ENCODE measurements around the gene PLOD1.

The PLOD1 gene

GRCh38 chr1:11960715-11961114 lies 26.2 kb downstream of the PLOD1 start:
- peaks cover 31 to 68% of the 10 kb centered on the region in 2 donors for H3K36me3 ChIP-seq (ENCODE audit: control insufficient read depth in 1 of 2, insufficient read depth in 2 of 2, low read length in 2 of 2)

GRCh38 chr1:11961230-11961629 lies 26.7 kb downstream of the PLOD1 start:
- Histone ChIP-seq H3K27ac (ENCODE audit: low read length) (no peak overlapping the region), H3K9me3 (ENCODE audit: control insufficient read depth in 1 of 2, low read length in 2 of 2) (no peaks in the 10 kb centered on the region), H3K36me3 (ENCODE audit: control insufficient read depth in 1 of 2, insufficient read depth in 2 of 2, low read length in 2 of 2) (peaks cover 36 to 69% of the 10 kb centered on the region in 2 donors), H3K4me1 (ENCODE audit: control insufficient read depth in 1 of 2, insufficient read depth in 2 of 2, low read length in 2 of 2) (peaks cover 0 to 4% of the 10 kb centered on the region in 2 donors), H3K27me3 (ENCODE audit: low read depth, low read length) (no peaks in the 10 kb centered on the region), H3K4me3 (ENCODE audit: low read depth in 1 of 2, low read length in 2 of 2) (no peak overlapping the region)

More at GRCh38 chr1:11960715-11961114, 26.2 kb downstream of the PLOD1 start:
- H3K4me3 ChIP-seq (ENCODE audit: low read depth in 1 of 2, low read length in 2 of 2) = no peak overlapping the region
- H3K9me3 ChIP-seq (ENCODE audit: control insufficient read depth in 1 of 2, low read length in 2 of 2) = no peaks in the 10 kb centered on the region
- no peaks in the 10 kb centered on the region for H3K27me3 ChIP-seq (ENCODE audit: low read depth, low read length)
- peaks cover 0 to 4% of the 10 kb centered on the region in 2 donors for H3K4me1 ChIP-seq (ENCODE audit: control insufficient read depth in 1 of 2, insufficient read depth in 2 of 2, low read length in 2 of 2)
- H3K27ac ChIP-seq (ENCODE audit: low read length) = no peak overlapping the region

- peaks cover 0 to 4% of the 10 kb centered on the region in 2 donors for H3K4me1 ChIP-seq (ENCODE audit: control insufficient read depth in 1 of 2, insufficient read depth in 2 of 2, low read length in 2 of 2)
- H3K36me3 ChIP-seq (ENCODE audit: control insufficient read depth in 1 of 2, insufficient read depth in 2 of 2, low read length in 2 of 2) = peaks cover 16 to 53% of the 10 kb centered on the region in 2 donors
- H3K27ac ChIP-seq (ENCODE audit: low read length) = no peak overlapping the region
- H3K27me3 ChIP-seq (ENCODE audit: low read depth, low read length) = no peaks in the 10 kb centered on the region
- H3K9me3 ChIP-seq (ENCODE audit: control insufficient read depth in 1 of 2, low read length in 2 of 2) = no peaks in the 10 kb centered on the region
- no peak overlapping the region for H3K4me3 ChIP-seq (ENCODE audit: low read depth in 1 of 2, low read length in 2 of 2)
These were observed 29.1 kb downstream of the PLOD1 start for GRCh38 chr1:11963622-11964021.

- Histone ChIP-seq H3K27me3 (ENCODE audit: low read depth, low read length) (no peaks in the 10 kb centered on the region), H3K4me3 (ENCODE audit: low read depth in 1 of 2, low read length in 2 of 2) (no peak overlapping the region), H3K27ac (ENCODE audit: low read length) (no peak overlapping the region), H3K36me3 (ENCODE audit: control insufficient read depth in 1 of 2, insufficient read depth in 2 of 2, low read length in 2 of 2) (peaks cover 15 to 56% of the 10 kb centered on the region in 2 donors), H3K9me3 (ENCODE audit: control insufficient read depth in 1 of 2, low read length in 2 of 2) (no peaks in the 10 kb centered on the region), H3K4me1 (ENCODE audit: control insufficient read depth in 1 of 2, insufficient read depth in 2 of 2, low read length in 2 of 2) (peaks cover 0 to 4% of the 10 kb centered on the region in 2 donors)
These were observed 30.1 kb downstream of the PLOD1 start for GRCh38 chr1:11964656-11965055.

GRCh38 chr1:11967028-11967547 lies 32.6 kb downstream of the PLOD1 start:
- no peak overlapping the region for H3K27ac ChIP-seq (ENCODE audit: low read length)
- peaks cover 19 to 47% of the 10 kb centered on the region in 2 donors for H3K36me3 ChIP-seq (ENCODE audit: control insufficient read depth in 1 of 2, insufficient read depth in 2 of 2, low read length in 2 of 2)
- no peaks in the 10 kb centered on the region for H3K9me3 ChIP-seq (ENCODE audit: control insufficient read depth in 1 of 2, low read length in 2 of 2)
- no peaks in the 10 kb centered on the region for H3K27me3 ChIP-seq (ENCODE audit: low read depth, low read length)
- H3K4me1 ChIP-seq (ENCODE audit: control insufficient read depth in 1 of 2, insufficient read depth in 2 of 2, low read length in 2 of 2) = no peaks in the 10 kb centered on the region
- no peak overlapping the region for H3K4me3 ChIP-seq (ENCODE audit: low read depth in 1 of 2, low read length in 2 of 2)

- peaks cover 18 to 52% of the 10 kb centered on the region in 2 donors for H3K36me3 ChIP-seq (ENCODE audit: control insufficient read depth in 1 of 2, insufficient read depth in 2 of 2, low read length in 2 of 2)
- no peaks in the 10 kb centered on the region for H3K9me3 ChIP-seq (ENCODE audit: control insufficient read depth in 1 of 2, low read length in 2 of 2)
- H3K4me3 ChIP-seq (ENCODE audit: low read depth in 1 of 2, low read length in 2 of 2) = no peak overlapping the region
- no peaks in the 10 kb centered on the region for H3K4me1 ChIP-seq (ENCODE audit: control insufficient read depth in 1 of 2, insufficient read depth in 2 of 2, low read length in 2 of 2)
- no peak overlapping the region for H3K27ac ChIP-seq (ENCODE audit: low read length)
- no peaks in the 10 kb centered on the region for H3K27me3 ChIP-seq (ENCODE audit: low read depth, low read length)
These were observed 36.1 kb downstream of the PLOD1 start for GRCh38 chr1:11970441-11971185.

GRCh38 chr1:11977625-11978024 lies 43.1 kb downstream of the PLOD1 start:
- H3K9me3 ChIP-seq (ENCODE audit: control insufficient read depth in 1 of 2, low read length in 2 of 2) = no peaks in the 10 kb centered on the region
- H3K4me3 ChIP-seq (ENCODE audit: low read depth in 1 of 2, low read length in 2 of 2) = no peak overlapping the region
- H3K4me1 ChIP-seq (ENCODE audit: control insufficient read depth in 1 of 2, insufficient read depth in 2 of 2, low read length in 2 of 2) = peaks cover 7 to 30% of the 10 kb centered on the region in 2 donors
- peaks cover 15 to 37% of the 10 kb centered on the region in 2 donors for H3K36me3 ChIP-seq (ENCODE audit: control insufficient read depth in 1 of 2, insufficient read depth in 2 of 2, low read length in 2 of 2)
- H3K27me3 ChIP-seq (ENCODE audit: low read depth, low read length) = no peaks in the 10 kb centered on the region
- no peak overlapping the region for H3K27ac ChIP-seq (ENCODE audit: low read length)

- H3K4me3 ChIP-seq (ENCODE audit: low read depth in 1 of 2, low read length in 2 of 2) = no peak overlapping the region
- no peak overlapping the region for H3K27ac ChIP-seq (ENCODE audit: low read length)
- peaks cover 20 to 35% of the 10 kb centered on the region in 2 donors for H3K36me3 ChIP-seq (ENCODE audit: control insufficient read depth in 1 of 2, insufficient read depth in 2 of 2, low read length in 2 of 2)
- H3K9me3 ChIP-seq (ENCODE audit: control insufficient read depth in 1 of 2, low read length in 2 of 2) = no peaks in the 10 kb centered on the region
- peaks cover 7 to 36% of the 10 kb centered on the region in 2 donors for H3K4me1 ChIP-seq (ENCODE audit: control insufficient read depth in 1 of 2, insufficient read depth in 2 of 2, low read length in 2 of 2)
- no peaks in the 10 kb centered on the region for H3K27me3 ChIP-seq (ENCODE audit: low read depth, low read length)
These were observed 43.8 kb downstream of the PLOD1 start for GRCh38 chr1:11978301-11978700.

GRCh38 chr1:11979028-11979850 lies 44.7 kb downstream of the PLOD1 start:
- Histone ChIP-seq H3K36me3 (ENCODE audit: control insufficient read depth in 1 of 2, insufficient read depth in 2 of 2, low read length in 2 of 2) (peaks cover 24 to 35% of the 10 kb centered on the region in 2 donors), H3K9me3 (ENCODE audit: control insufficient read depth in 1 of 2, low read length in 2 of 2) (no peaks in the 10 kb centered on the region), H3K27ac (ENCODE audit: low read length) (peak overlapping the region; percentile 96), H3K27me3 (ENCODE audit: low read depth, low read length) (no peaks in the 10 kb centered on the region), H3K4me3 (ENCODE audit: low read depth in 1 of 2, low read length in 2 of 2) (peak overlapping the region; percentile 88 to 96), H3K4me1 (ENCODE audit: control insufficient read depth in 1 of 2, insufficient read depth in 2 of 2, low read length in 2 of 2) (peaks cover 17 to 44% of the 10 kb centered on the region in 2 donors)

GRCh38 chr1:11979851-11980675 lies 45.5 kb downstream of the PLOD1 start, which contains the start of gene MFN2:
MFN2 (plus strand) TSS chr1:11980444; CDS start chr1:11989169, 8,725 bp downstream.
- no peaks in the 10 kb centered on the region for H3K9me3 ChIP-seq (ENCODE audit: control insufficient read depth in 1 of 2, low read length in 2 of 2)
- H3K27me3 ChIP-seq (ENCODE audit: low read depth, low read length) = no peaks in the 10 kb centered on the region
- H3K4me3 ChIP-seq (ENCODE audit: low read depth in 1 of 2, low read length in 2 of 2) = peak within 1 kb of the TSS; percentile 88 to 96
- H3K27ac ChIP-seq (ENCODE audit: low read length) = peak within 1 kb of the TSS; percentile 96
- peaks cover 18 to 44% of the 10 kb centered on the region in 2 donors for H3K4me1 ChIP-seq (ENCODE audit: control insufficient read depth in 1 of 2, insufficient read depth in 2 of 2, low read length in 2 of 2)
- peaks cover 26 to 35% of the 10 kb centered on the region in 2 donors for H3K36me3 ChIP-seq (ENCODE audit: control insufficient read depth in 1 of 2, insufficient read depth in 2 of 2, low read length in 2 of 2)

Measured in muscle layer of duodenum (tissue), 2 donors.